GM23338 (cell line): ENCODE data around the gene COA1.

Experiments
- CREB1 ChIP-seq: fragments of 250-450 bp; sonication (Bioruptor Pico); IDR thresholded peaks from 2 replicates; pipeline ENCODE4 v1.5.0; 2020; ENCODE audit warnings: low read depth, mild to moderate bottlenecking, moderate library complexity
- CTCF ChIP-seq, 2 experiments: fragments of 200-600 bp in 1 of 2; sonication (generic) in 1 of 2; conservative IDR thresholded peaks; 2 replicates each; pipeline versions ENCODE4 v1.5.1 to v1.6.1; 2016 to 2017; ENCODE audit warnings: antibody characterized with exemption in 2 of 2, low read depth in 2 of 2, mild to moderate bottlenecking in 2 of 2, moderate library complexity in 1 of 2
- ETS1 ChIP-seq: IDR thresholded peaks from 2 replicates; pipeline ENCODE4 v1.6.1; 2016; ENCODE audit warnings: antibody characterized with exemption
- EZH2 ChIP-seq: fragments of 200-600 bp; sonication (generic); IDR thresholded peaks from one replicate; pipeline ENCODE4 v1.8.0; 2017; ENCODE audit warnings: antibody characterized with exemption, mild to moderate bottlenecking, low read depth; ENCODE audit not compliant: unreplicated experiment
- EZH2phosphoT487 ChIP-seq: fragments of 200-600 bp; sonication (generic); IDR thresholded peaks from one replicate; pipeline ENCODE4 v1.8.1; 2018; ENCODE audit warnings: antibody characterized with exemption; ENCODE audit not compliant: unreplicated experiment
- JUNB ChIP-seq: IDR thresholded peaks from one replicate; pipeline ENCODE4 v1.6.1; 2016; ENCODE audit warnings: antibody characterized with exemption; ENCODE audit not compliant: unreplicated experiment
- NANOG ChIP-seq: IDR thresholded peaks from 2 replicates; pipeline ENCODE4 v1.6.1; 2016; ENCODE audit warnings: antibody characterized with exemption, borderline replicate concordance
- POLR2AphosphoS5 ChIP-seq: IDR thresholded peaks from 2 replicates; pipeline ENCODE4 v1.6.1; 2016; ENCODE audit warnings: antibody characterized with exemption, low read depth
- REST ChIP-seq: IDR thresholded peaks from one replicate; pipeline ENCODE4 v1.6.1; 2018; ENCODE audit warnings: antibody characterized with exemption; ENCODE audit not compliant: unreplicated experiment
- STAT1 ChIP-seq: IDR thresholded peaks from one replicate; pipeline ENCODE4 v1.6.1; 2016; ENCODE audit warnings: antibody characterized with exemption; ENCODE audit not compliant: unreplicated experiment
- ZNF114 ChIP-seq: fragments of 250-450 bp; sonication (Bioruptor Pico); IDR thresholded peaks from 2 replicates; pipeline ENCODE4 v1.5.0; 2020; ENCODE audit warnings: mild to moderate bottlenecking, moderate library complexity
- ZNF462 ChIP-seq: fragments of 250-450 bp; sonication (Bioruptor Pico); IDR thresholded peaks from 2 replicates; pipeline ENCODE4 v1.5.0; 2020; ENCODE audit warnings: mild to moderate bottlenecking, moderate library complexity

- no peak for TF ChIP-seq CTCF (conservative IDR thresholded peaks at IDR 0.05; ENCODE audit: low read depth in 2 of 2)
- no peak for TF ChIP-seq REST
- no peak for TF ChIP-seq POLR2AphosphoS5
- no peak for TF ChIP-seq ETS1
- no peak for TF ChIP-seq EZH2phosphoT487
- no peak for TF ChIP-seq EZH2
- TF ChIP-seq JUNB = no peak
- TF ChIP-seq ZNF114 = no peak
- no peak for TF ChIP-seq CREB1 (CRISPR knock-in tag)
- no peak for TF ChIP-seq ZNF462 (CRISPR knock-in tag)
- no peak for TF ChIP-seq STAT1
- no peak for TF ChIP-seq NANOG
Observed at GRCh38 chr7:43749383-43749940, 20.1 kb upstream of the COA1 start.
